Thyroid gland (tissue), 4 donors: Measurements from ENCODE around the gene LIMK1. TPM values are rescaled to one million over a fixed set of nuclear protein-coding genes. Genes with fewer than 3 reads are reported as not detected.

Experiments used
- DNase-seq, 2 donors: peaks; one replicate each; pipeline ENCODE4 v3.0.0-alpha.2; 2019
- H3K27ac ChIP-seq, 3 donors: fragments of 200-600 bp; sonication (generic); 1 replicate in 2 of 3; 2 replicates in 1 of 3; pipeline ENCODE4 v1.5.1; 2016 to 2019; ENCODE audit warnings: mild to moderate bottlenecking in 1 of 3, moderate library complexity in 1 of 3
- H3K27me3 ChIP-seq: fragments of 200-600 bp; sonication (generic); one replicate; pipeline ENCODE4 v1.5.1; 2019
- H3K36me3 ChIP-seq, 2 donors: fragments of 200-600 bp; sonication (generic); one replicate each; pipeline ENCODE4 v1.5.1; 2016 to 2019
- H3K4me1 ChIP-seq, 2 donors: fragments of 200-600 bp; sonication (generic); one replicate each; pipeline ENCODE4 v1.5.1; 2017 to 2019
- H3K4me3 ChIP-seq, 3 donors: fragments of 200-600 bp; sonication (generic); replicated peaks in 1 of 3; 1 replicate in 2 of 3; 2 replicates in 1 of 3; pipeline ENCODE4 v1.5.1; 2016; ENCODE audit warnings: mild to moderate bottlenecking in 1 of 3
- H3K9me3 ChIP-seq: fragments of 200-600 bp; sonication (generic); one replicate; pipeline ENCODE4 v1.5.1; 2017
- CTCF ChIP-seq, 6 experiments: fragments of 200-600 bp in 3 of 6; fragments of 450-650 bp in 3 of 6; sonication (generic) in 3 of 6; IDR thresholded peaks; one replicate each; pipeline ENCODE4 v1.5.1; 2016 to 2019; ENCODE audit warnings: antibody characterized with exemption in 6 of 6, mild to moderate bottlenecking in 2 of 6, inconsistent platforms in 1 of 6, moderate library complexity in 1 of 6
- POLR2A ChIP-seq, 2 donors: fragments of 450-650 bp; IDR thresholded peaks; one replicate each; pipeline ENCODE4 v1.6.1; 2017; ENCODE audit warnings: antibody characterized with exemption in 2 of 2, mild to moderate bottlenecking in 2 of 2, moderate library complexity in 1 of 2
- WGBS, 2 donors: methylation state at CpG; one replicate each; pipeline ENCODE4 v1.1.5; 2017; 5-methylcytosine and 5-hydroxymethylcytosine counted together
- intact Hi-C: fragments of 100-400 bp; cut with DNase I; formaldehyde crosslinking; loops from one replicate; pipeline ENCODE4 v1.15.1; 2023
- total RNA-seq, 4 donors: library from RNA; depleted of rRNA; stranded (reverse); fragments of >200 nt; gene quantifications; one replicate each; pipeline ENCODE4 v1.2.3, GENCODE V29; 2016

Gene LIMK1
- total RNA-seq, 4 donors from 2014 or later: 16.7 to 32.8 (median 21.5) TPM

GRCh38 chr7:74095135-74095534, 11.5 kb downstream of the LIMK1 start:
- 94 to 98% methylated on average over 6 of the region's 6 CpGs for WGBS, 2 donors
- no peaks in the 10 kb centered on the region for H3K27me3 ChIP-seq
- H3K27ac ChIP-seq: peak overlapping the region in 2 of 3 donors; percentile 63 to 80
- DNase-seq: no peak
- H3K36me3 ChIP-seq: peaks cover 0 to 10% of the 10 kb centered on the region in 2 donors
- no peak for TF ChIP-seq POLR2A (IDR thresholded peaks at IDR 0.05)
- TF ChIP-seq CTCF (IDR thresholded peaks at IDR 0.05): no peak
- intact Hi-C loops: no loop called here
- H3K4me1 ChIP-seq: peaks cover 11 to 31% of the 10 kb centered on the region in 2 donors
- no peak overlapping the region for H3K4me3 ChIP-seq
- no peaks in the 10 kb centered on the region for H3K9me3 ChIP-seq

GRCh38 chr7:74097937-74098614, 14.5 kb downstream of the LIMK1 start:
- Histone ChIP-seq H3K27ac (peak overlapping the region in 2 of 3 donors; percentile 28 to 46), H3K36me3 (peaks cover 0 to 13% of the 10 kb centered on the region in 2 donors), H3K9me3 (no peaks in the 10 kb centered on the region), H3K27me3 (no peaks in the 10 kb centered on the region), H3K4me1 (peaks cover 11 to 26% of the 10 kb centered on the region in 2 donors), H3K4me3 (no peak overlapping the region)
- peak; percentile 14 to 24 for DNase-seq
- 78 to 92% methylated on average over 11 of the region's 11 CpGs for WGBS, 2 donors
- no peak for TF ChIP-seq POLR2A (IDR thresholded peaks at IDR 0.05)
- no peak for TF ChIP-seq CTCF (IDR thresholded peaks at IDR 0.05)
- intact Hi-C loops: no loop called here

DNA sequence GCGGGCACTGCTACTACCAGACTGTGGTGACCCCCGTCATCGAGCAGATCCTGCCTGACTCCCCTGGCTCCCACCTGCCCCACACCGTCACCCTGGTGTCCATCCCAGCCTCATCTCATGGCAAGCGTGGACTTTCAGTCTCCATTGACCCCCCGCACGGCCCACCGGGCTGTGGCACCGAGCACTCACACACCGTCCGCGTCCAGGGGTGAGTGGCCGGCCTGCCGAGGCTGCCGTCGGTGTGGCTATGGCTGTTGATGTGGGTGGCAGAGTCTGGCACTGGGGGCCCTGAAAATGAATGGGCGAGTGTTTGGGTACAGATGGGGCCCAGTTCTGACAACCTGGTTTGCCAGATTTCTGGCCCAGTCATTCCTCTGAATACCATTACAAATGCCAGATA, 15.4 kb downstream of the LIMK1 start:
- intact Hi-C loops: no loop called here
- H3K9me3 ChIP-seq: no peaks in the 10 kb centered on the region
- 96 to 98% methylated on average over 17 of the region's 17 CpGs for WGBS, 2 donors
- no peak overlapping the region for H3K27ac ChIP-seq
- no peak for TF ChIP-seq CTCF (IDR thresholded peaks at IDR 0.05)
- TF ChIP-seq POLR2A (IDR thresholded peaks at IDR 0.05): no peak
- H3K27me3 ChIP-seq: no peaks in the 10 kb centered on the region
- peaks cover 0 to 13% of the 10 kb centered on the region in 2 donors for H3K36me3 ChIP-seq
- peaks cover 3 to 17% of the 10 kb centered on the region in 2 donors for H3K4me1 ChIP-seq
- H3K4me3 ChIP-seq: no peak overlapping the region
- no peak for DNase-seq

- H3K4me3 ChIP-seq: no peak overlapping the region
- H3K4me1 ChIP-seq: peaks cover 0 to 14% of the 10 kb centered on the region in 2 donors
- H3K27ac ChIP-seq: no peak overlapping the region
- WGBS, 2 donors: 74 to 89% methylated on average over 8 of the region's 8 CpGs
- peaks cover 0 to 18% of the 10 kb centered on the region in 2 donors for H3K36me3 ChIP-seq
- no peaks in the 10 kb centered on the region for H3K27me3 ChIP-seq
- no peaks in the 10 kb centered on the region for H3K9me3 ChIP-seq
- DNase-seq: no peak
- TF ChIP-seq CTCF (IDR thresholded peaks at IDR 0.05) (no peak), POLR2A (IDR thresholded peaks at IDR 0.05) (no peak)
- intact Hi-C loops: no loop called here
Observed at GRCh38 chr7:74101061-74101681, 17.6 kb downstream of the LIMK1 start.

DNA sequence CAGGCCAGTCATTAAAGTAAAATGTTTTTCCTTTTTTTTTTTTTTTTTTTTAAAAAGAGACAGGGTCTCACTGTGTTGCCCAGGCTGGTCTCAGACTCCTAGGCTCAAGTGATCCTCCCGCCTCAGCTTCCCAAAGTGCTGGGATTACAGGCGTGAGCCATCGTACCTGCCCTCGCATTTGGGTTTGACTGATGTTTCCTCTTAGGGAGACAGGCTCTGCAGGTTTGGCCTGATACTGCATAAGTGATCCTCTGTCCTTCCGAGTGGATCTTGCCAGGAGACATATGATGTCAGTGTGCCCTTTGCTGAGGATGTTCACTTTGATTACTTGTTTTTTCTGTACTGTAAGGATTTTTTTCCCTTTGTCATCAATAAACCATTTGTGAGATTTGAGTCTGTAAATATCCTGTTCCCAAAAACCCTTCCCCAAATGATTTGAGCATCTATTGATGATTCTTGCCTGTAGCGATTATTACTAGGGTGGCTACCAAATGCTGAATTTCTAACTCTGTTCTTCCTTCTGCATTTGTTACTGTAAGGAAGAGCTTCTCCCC, 19.7 kb downstream of the LIMK1 start:
- DNase-seq: no peak
- Histone ChIP-seq H3K9me3 (no peaks in the 10 kb centered on the region), H3K27ac (no peak overlapping the region), H3K36me3 (peaks cover 8 to 23% of the 10 kb centered on the region in 2 donors), H3K27me3 (no peaks in the 10 kb centered on the region), H3K4me3 (no peak overlapping the region), H3K4me1 (peaks cover 0 to 14% of the 10 kb centered on the region in 2 donors)
- WGBS, 2 donors: 91 to 92% methylated on average over 6 of the region's 6 CpGs
- TF ChIP-seq POLR2A (IDR thresholded peaks at IDR 0.05) (no peak), CTCF (IDR thresholded peaks at IDR 0.05) (no peak)
- intact Hi-C loops: no loop called here
